A549 (cell line): ENCODE results near the gene FER. TPM values are rescaled to one million over a fixed set of nuclear protein-coding genes. Genes with fewer than 3 reads are reported as not detected.
A peak's percentile ranks its signal among the peaks of the same experiment; 100 is the strongest.

Experiments
- ATAC-seq, 2 experiments: fragments of 200-7000 bp in 1 of 2; fragments of >200 bp in 1 of 2; cut with Nextera tagmentation in 1 of 2; cut with Tn5 transposase in 1 of 2; 3 replicates each; pipeline versions ENCODE4 v1.8.0 to v1.9.1; 2018 to 2020; ENCODE audit warnings: mild to moderate bottlenecking in 1 of 2, moderate library complexity in 1 of 2
- CTCF ChIA-PET: fragments of 300-600 bp; sonication (Branson Sonifier 250); formaldehyde crosslinking; extraction: SDS; loops from one replicate; lab custom pipeline; 2021; ENCODE audit warnings: antibody characterized with exemption, inconsistent platforms; lab: Yijun Ruan, JAX
- POLR2A ChIA-PET: fragments of 350-600 bp; formaldehyde crosslinking; extraction: SDS; loops from one replicate; lab custom pipeline; 2021; ENCODE audit warnings: antibody characterized with exemption, inconsistent platforms; lab: Yijun Ruan, JAX
- DNase-seq, 2 experiments: peaks; one replicate each; pipeline versions ENCODE4 v3.0.0 to v3.0.0-alpha.2; 2011 to 2016; ENCODE audit warnings: low read depth in 1 of 2, low spot score in 1 of 2
- FAIRE-seq: peaks from 2 replicates; lab custom pipeline; 2011; peaks lifted over from hg19 to GRCh38; lab: Jason Lieb, UNC
- H3K27ac ChIP-seq, 2 experiments: fragments of >200 bp; sonication (Bioruptor Twin); formaldehyde crosslinking; 3 replicates each; pipeline ENCODE4 v1.5.1; 2016 to 2017
- H3K4me1 ChIP-seq: fragments of >200 bp; sonication (Bioruptor Twin); formaldehyde crosslinking; 3 replicates; pipeline ENCODE4 v1.6.1; 2016
- H3K4me2 ChIP-seq: fragments of >200 bp; sonication (Bioruptor Twin); formaldehyde crosslinking; 3 replicates; pipeline ENCODE4 v1.6.1; 2016
- H3K4me3 ChIP-seq: fragments of >200 bp; sonication (Bioruptor Twin); formaldehyde crosslinking; 3 replicates; pipeline ENCODE4 v1.5.1; 2016
- H3K9me3 ChIP-seq: fragments of >200 bp; sonication (Bioruptor Twin); formaldehyde crosslinking; 3 replicates; pipeline ENCODE4 v1.6.1; 2016
- BHLHE40 ChIP-seq: IDR thresholded peaks from 2 replicates; pipeline ENCODE4 v1.6.1; 2012; ENCODE audit warnings: low read depth, low read length, inconsistent platforms
- CBX8 ChIP-seq: fragments of 200-600 bp; sonication (generic); IDR thresholded peaks from 2 replicates; pipeline ENCODE4 v1.6.1; 2016
- CEBPB ChIP-seq, 2 experiments: fragments of >200 bp in 1 of 2; sonication (Bioruptor Twin) in 1 of 2; formaldehyde crosslinking in 1 of 2; IDR thresholded peaks; 2 replicates each; pipeline ENCODE4 v1.6.1; 2012 to 2016
- CHD2 ChIP-seq: fragments of 150-350 bp; IDR thresholded peaks from 2 replicates; pipeline ENCODE4 v1.6.1; 2014; ENCODE audit warnings: low read length; ENCODE audit not compliant: partially characterized antibody
- EHF ChIP-seq: fragments of 250-450 bp; sonication (Bioruptor Pico); IDR thresholded peaks from 2 replicates; pipeline ENCODE4 v1.5.0; 2020; ENCODE audit warnings: mild to moderate bottlenecking
- EP300 ChIP-seq, 2 experiments: fragments of >200 bp; sonication (Bioruptor Twin); formaldehyde crosslinking; IDR thresholded peaks; 2 replicates in 1 of 2; 3 replicates in 1 of 2; pipeline ENCODE4 v1.6.1; 2016 to 2017
- FOSL2 ChIP-seq, 2 experiments: fragments of 450-650 bp in 1 of 2; fragments of >200 bp in 1 of 2; sonication (Bioruptor Twin) in 1 of 2; formaldehyde crosslinking; IDR thresholded peaks; 2 replicates each; pipeline versions ENCODE4 v1.5.0 to v1.6.1; 2016 to 2020; ENCODE audit warnings: mild to moderate bottlenecking in 1 of 2, moderate library complexity in 1 of 2
- HDAC2 ChIP-seq: fragments of 200-600 bp; sonication (generic); IDR thresholded peaks from 2 replicates; pipeline ENCODE4 v1.6.1; 2016
- HOXA7 ChIP-seq: fragments of 250-450 bp; sonication (Bioruptor Pico); IDR thresholded peaks from 2 replicates; pipeline ENCODE4 v1.5.0; 2020; ENCODE audit warnings: mild to moderate bottlenecking, moderate library complexity
- HOXB13 ChIP-seq: fragments of 250-450 bp; sonication (Bioruptor Pico); IDR thresholded peaks from 2 replicates; pipeline ENCODE4 v1.5.0; 2020; ENCODE audit warnings: low read depth, mild to moderate bottlenecking, moderate library complexity
- KDM5A ChIP-seq: fragments of 200-600 bp; sonication (generic); IDR thresholded peaks from 2 replicates; pipeline ENCODE4 v1.6.1; 2016; ENCODE audit warnings: antibody characterized with exemption, mild to moderate bottlenecking
- NR3C1 ChIP-seq: fragments of >200 bp; sonication (Bioruptor Twin); formaldehyde crosslinking; IDR thresholded peaks from 3 replicates; pipeline ENCODE4 v1.6.1; 2017
- POLR2A ChIP-seq: IDR thresholded peaks from 2 replicates; pipeline ENCODE4 v1.6.1; 2012; ENCODE audit warnings: mild to moderate bottlenecking, low read length
- RAD21 ChIP-seq, 2 experiments: fragments of >200 bp in 1 of 2; sonication (Bioruptor Twin) in 1 of 2; formaldehyde crosslinking in 1 of 2; IDR thresholded peaks in 1 of 2; conservative IDR thresholded peaks in 1 of 2; 2 replicates in 1 of 2; 3 replicates in 1 of 2; pipeline ENCODE4 v1.6.1; 2012 to 2018; ENCODE audit warnings: inconsistent platforms in 1 of 2
- RCOR1 ChIP-seq: fragments of 150-350 bp; IDR thresholded peaks from 2 replicates; pipeline ENCODE4 v1.6.1; 2014; ENCODE audit warnings: antibody characterized with exemption, low read length, low read depth
- RFX5 ChIP-seq: fragments of 450-650 bp; IDR thresholded peaks from 2 replicates; pipeline ENCODE4 v1.7.1; 2014; ENCODE audit warnings: antibody characterized with exemption, mild to moderate bottlenecking, moderate library complexity
- SREBF2 ChIP-seq: fragments of 450-650 bp; IDR thresholded peaks from 2 replicates; pipeline ENCODE4 v1.6.1; 2014; ENCODE audit warnings: mild to moderate bottlenecking, moderate library complexity
- TFCP2L1 ChIP-seq: fragments of 250-450 bp; sonication (Bioruptor Pico); IDR thresholded peaks from 2 replicates; pipeline ENCODE4 v1.5.0; 2021; ENCODE audit warnings: mild to moderate bottlenecking
- ZC3H11A ChIP-seq: fragments of 450-650 bp; IDR thresholded peaks from 2 replicates; pipeline ENCODE4 v1.6.1; 2014; ENCODE audit warnings: antibody characterized with exemption, mild to moderate bottlenecking
- ZFP36 ChIP-seq: fragments of 450-650 bp; IDR thresholded peaks from 2 replicates; pipeline ENCODE4 v1.6.1; 2014; ENCODE audit warnings: borderline replicate concordance; ENCODE audit not compliant: partially characterized antibody
- WGBS: methylation state at CpG from one replicate; pipeline ENCODE4 v1.1.6; 2017; ENCODE audit errors: missing lambda C conversion rate; 5-methylcytosine and 5-hydroxymethylcytosine counted together
- polyA plus RNA-seq, 4 experiments: library from polyadenylated mRNA; depleted of rRNA in 3 of 4; stranded (reverse); fragments of >200 nt; fragmentation: RNase III in 1 of 4; extraction: RNeasy Plus Mini Kit Qiagen cat#74134 plus additional on column Dnase treatment in 1 of 4; gene quantifications; 2 replicates in 3 of 4; 3 replicates in 1 of 4; pipeline ENCODE4 v1.2.3, GENCODE V29; 2011 to 2017
- TF ChIP-seq, protein P1 (sequence below): fragments of 250-450 bp; sonication (Bioruptor Pico); IDR thresholded peaks from 2 replicates; pipeline ENCODE4 v1.5.0; 2020; ENCODE audit warnings: low read depth, mild to moderate bottlenecking, moderate library complexity
- TF ChIP-seq, protein P2 (sequence below): fragments of >200 bp; sonication (Bioruptor Twin); formaldehyde crosslinking; IDR thresholded peaks from 3 replicates; pipeline ENCODE4 v1.6.1; 2016
- TF ChIP-seq, protein P3 (sequence below): fragments of 150-350 bp; IDR thresholded peaks from 2 replicates; pipeline ENCODE4 v1.6.1; 2014; ENCODE audit warnings: low read depth, mild to moderate bottlenecking, low read length
- TF ChIP-seq, protein P4 (sequence below): IDR thresholded peaks from 2 replicates; pipeline ENCODE4 v1.6.1; 2012
- TF ChIP-seq, protein P5 (sequence below): fragments of >200 bp; sonication (Bioruptor Twin); formaldehyde crosslinking; IDR thresholded peaks from 2 replicates; pipeline ENCODE4 v1.6.1; 2016
- TF ChIP-seq, protein P6 (sequence below): IDR thresholded peaks from 2 replicates; pipeline ENCODE4 v1.6.1; 2012; ENCODE audit warnings: low read depth, borderline replicate concordance
- TF ChIP-seq, protein P7 (sequence below): fragments of 200-600 bp; sonication (generic); IDR thresholded peaks from 2 replicates; pipeline ENCODE4 v1.6.1; 2016; ENCODE audit warnings: antibody characterized with exemption, mild to moderate bottlenecking, moderate library complexity

FER gene
- polyA plus RNA-seq, 2 of the 4 experiments (the other 2 are of a cell fraction), result 3.6 to 12.3 TPM

DNA sequence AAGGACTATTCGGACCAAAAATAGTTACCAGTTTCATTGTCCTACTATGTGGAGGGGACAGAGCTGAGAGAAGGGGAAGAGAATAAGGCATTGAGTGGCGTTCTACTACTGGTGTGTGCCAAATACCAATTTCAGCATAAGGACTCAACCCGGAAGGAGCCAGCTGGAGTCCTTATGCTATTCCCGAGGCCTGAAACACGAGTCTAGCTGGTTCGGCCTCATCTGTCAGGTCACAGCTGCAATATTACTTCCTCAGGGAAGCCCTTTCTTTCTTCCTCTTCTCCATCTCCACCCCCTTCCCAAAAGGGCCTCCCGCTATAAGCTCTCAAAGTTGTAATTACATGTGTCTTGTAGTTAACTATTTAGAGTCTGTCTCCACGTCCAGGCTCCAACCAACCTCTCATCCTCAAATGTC is 20.5 kb upstream of the FER start:
- H3K4me2 ChIP-seq, result peak overlapping the region; percentile 87
- H3K27ac ChIP-seq, result peak overlapping the region; percentile 93 to 96
- 48% methylated on average over 8 of the region's 8 CpGs for WGBS
- FAIRE-seq, result no peak
- H3K4me3 ChIP-seq, result peak overlapping the region; percentile 77
- H3K4me1 ChIP-seq, result peaks cover 12% of the 10 kb centered on the region; the same call in 2 of the 3 replicates
- TF ChIP-seq, protein P1, sequence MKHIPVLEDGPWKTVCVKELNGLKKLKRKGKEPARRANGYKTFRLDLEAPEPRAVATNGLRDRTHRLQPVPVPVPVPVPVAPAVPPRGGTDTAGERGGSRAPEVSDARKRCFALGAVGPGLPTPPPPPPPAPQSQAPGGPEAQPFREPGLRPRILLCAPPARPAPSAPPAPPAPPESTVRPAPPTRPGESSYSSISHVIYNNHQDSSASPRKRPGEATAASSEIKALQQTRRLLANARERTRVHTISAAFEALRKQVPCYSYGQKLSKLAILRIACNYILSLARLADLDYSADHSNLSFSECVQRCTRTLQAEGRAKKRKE (CRISPR knock-in tag), result no peak
- TF ChIP-seq NR3C1, result no peak
- TF ChIP-seq FOSL2 (IDR thresholded peaks at IDR 0.05), result no peak
- TF ChIP-seq FOSL2 (CRISPR knock-in tag; IDR thresholded peaks at IDR 0.05), result no peak
- TF ChIP-seq BHLHE40, result no peak
- TF ChIP-seq ZC3H11A, result no peak
- TF ChIP-seq EP300 (IDR thresholded peaks at IDR 0.05), result no peak
- TF ChIP-seq, protein P2, sequence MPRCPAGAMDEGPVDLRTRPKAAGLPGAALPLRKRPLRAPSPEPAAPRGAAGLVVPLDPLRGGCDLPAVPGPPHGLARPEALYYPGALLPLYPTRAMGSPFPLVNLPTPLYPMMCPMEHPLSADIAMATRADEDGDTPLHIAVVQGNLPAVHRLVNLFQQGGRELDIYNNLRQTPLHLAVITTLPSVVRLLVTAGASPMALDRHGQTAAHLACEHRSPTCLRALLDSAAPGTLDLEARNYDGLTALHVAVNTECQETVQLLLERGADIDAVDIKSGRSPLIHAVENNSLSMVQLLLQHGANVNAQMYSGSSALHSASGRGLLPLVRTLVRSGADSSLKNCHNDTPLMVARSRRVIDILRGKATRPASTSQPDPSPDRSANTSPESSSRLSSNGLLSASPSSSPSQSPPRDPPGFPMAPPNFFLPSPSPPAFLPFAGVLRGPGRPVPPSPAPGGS, result no peak
- no peak for TF ChIP-seq TFCP2L1 (CRISPR knock-in tag)
- no peak for TF ChIP-seq KDM5A
- no peak for TF ChIP-seq RCOR1
- TF ChIP-seq, protein P3, sequence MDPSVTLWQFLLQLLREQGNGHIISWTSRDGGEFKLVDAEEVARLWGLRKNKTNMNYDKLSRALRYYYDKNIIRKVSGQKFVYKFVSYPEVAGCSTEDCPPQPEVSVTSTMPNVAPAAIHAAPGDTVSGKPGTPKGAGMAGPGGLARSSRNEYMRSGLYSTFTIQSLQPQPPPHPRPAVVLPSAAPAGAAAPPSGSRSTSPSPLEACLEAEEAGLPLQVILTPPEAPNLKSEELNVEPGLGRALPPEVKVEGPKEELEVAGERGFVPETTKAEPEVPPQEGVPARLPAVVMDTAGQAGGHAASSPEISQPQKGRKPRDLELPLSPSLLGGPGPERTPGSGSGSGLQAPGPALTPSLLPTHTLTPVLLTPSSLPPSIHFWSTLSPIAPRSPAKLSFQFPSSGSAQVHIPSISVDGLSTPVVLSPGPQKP, result no peak
- TF ChIP-seq SREBF2, result no peak
- TF ChIP-seq, all 56 proteins: peak for 0
- ChIA-PET CTCF (interaction anchor here (0.8 to 1.1 kb wide), 3 partner anchors 10 to 41 kb away, joined by 3 to 4 read pairs (median 3); no protein-coding TSS in a partner anchor), POLR2A (interaction anchor here (0.7 to 2.0 kb wide), 11 partner anchors 9 to 683 kb away, joined by 3 to 47 read pairs (median 5); partner anchors contain the start of genes FER and PJA2)
- ATAC-seq (0 out of 6 replicates have a peak, but pooled peaks of 1 of the 2 experiments have one; percentile 1), DNase-seq (no peak)
- no peaks in the 10 kb centered on the region for H3K9me3 ChIP-seq

DNA sequence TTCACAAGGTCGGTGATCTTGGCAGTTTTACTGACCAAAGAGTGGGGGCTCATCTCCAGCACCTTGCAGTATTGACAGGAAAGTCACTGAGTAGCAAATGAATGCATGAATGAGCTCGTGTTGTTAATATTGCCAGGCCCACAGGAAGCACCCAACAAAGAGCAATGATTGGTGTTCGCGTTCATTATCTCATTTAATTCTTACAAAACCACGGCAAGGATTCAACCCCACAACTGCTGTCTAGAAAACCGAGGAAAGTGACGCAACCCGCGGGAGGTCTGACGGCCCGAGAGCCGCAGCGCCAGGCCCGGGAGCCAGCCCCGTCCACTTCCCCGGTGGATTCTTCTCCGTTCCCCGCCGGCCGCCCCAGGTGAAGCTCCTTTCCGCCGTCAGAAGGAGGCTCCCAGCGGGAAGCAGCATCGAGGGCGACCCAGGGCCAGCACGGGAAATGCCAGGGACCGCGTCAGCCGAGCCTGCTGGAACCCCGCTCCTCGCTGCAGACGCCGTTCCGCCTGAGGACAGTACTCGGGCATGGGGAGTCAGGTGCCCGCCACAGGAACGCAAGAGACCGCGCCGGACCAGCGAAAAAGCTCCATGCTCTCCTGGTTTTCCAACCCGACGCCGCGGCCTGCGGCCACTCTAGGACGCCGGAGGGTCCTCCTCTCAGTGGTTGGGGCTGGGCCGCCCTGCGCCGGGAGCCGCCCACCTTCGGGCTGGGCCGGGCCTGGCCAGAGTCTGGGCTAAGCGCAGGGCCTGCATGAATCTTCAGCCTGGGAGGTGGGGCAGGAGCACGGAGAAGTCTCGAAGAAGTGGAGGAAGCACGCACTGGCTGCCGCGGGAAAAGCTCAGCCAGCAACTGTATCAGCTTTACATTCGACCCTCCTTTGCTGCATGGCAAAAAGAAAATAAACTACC is 19.8 kb upstream of the FER start:
- peak overlapping the region; percentile 93 to 96 for H3K27ac ChIP-seq
- FAIRE-seq (no peak), DNase-seq (peak; percentile 94 to 96), ATAC-seq (peak; percentile 99 to 100)
- CTCF ChIA-PET, result interaction anchor here (0.8 to 1.5 kb wide), 5 partner anchors 11 to 47 kb away, joined by 3 to 4 read pairs (median 3); no protein-coding TSS in a partner anchor
- H3K4me3 ChIP-seq, result peak overlapping the region; percentile 77
- H3K4me1 ChIP-seq, result peaks cover 12% of the 10 kb centered on the region; the same call in 2 of the 3 replicates
- H3K9me3 ChIP-seq, result no peaks in the 10 kb centered on the region
- 2% methylated on average over 33 of the region's 61 CpGs for WGBS
- peak overlapping the region; percentile 87 for H3K4me2 ChIP-seq
- POLR2A ChIA-PET, result interaction anchor here (0.6 to 2.0 kb wide), 15 partner anchors 9 to 682 kb away, joined by 3 to 47 read pairs (median 4); partner anchors contain the start of genes FER and PJA2
- TF ChIP-seq HDAC2 (no peak), EHF (CRISPR knock-in tag) (no peak), RFX5 (no peak), CHD2 (no peak), POLR2A (peak; percentile 82), ZFP36 (no peak), RAD21 (conservative IDR thresholded peaks at IDR 0.05 in 1 of 2, IDR thresholded peaks at IDR 0.05 in 1 of 2) (peak in 1 of 2 experiments; percentile 39; a peak in 4 of 5 replicates), HOXA7 (CRISPR knock-in tag) (no peak), BHLHE40 (no peak), CEBPB (IDR thresholded peaks at IDR 0.05) (peak in 1 of 2 experiments; percentile 69; a peak in 2 of 4 replicates), CBX8 (no peak), HOXB13 (CRISPR knock-in tag) (no peak)
- TF ChIP-seq, protein P4, sequence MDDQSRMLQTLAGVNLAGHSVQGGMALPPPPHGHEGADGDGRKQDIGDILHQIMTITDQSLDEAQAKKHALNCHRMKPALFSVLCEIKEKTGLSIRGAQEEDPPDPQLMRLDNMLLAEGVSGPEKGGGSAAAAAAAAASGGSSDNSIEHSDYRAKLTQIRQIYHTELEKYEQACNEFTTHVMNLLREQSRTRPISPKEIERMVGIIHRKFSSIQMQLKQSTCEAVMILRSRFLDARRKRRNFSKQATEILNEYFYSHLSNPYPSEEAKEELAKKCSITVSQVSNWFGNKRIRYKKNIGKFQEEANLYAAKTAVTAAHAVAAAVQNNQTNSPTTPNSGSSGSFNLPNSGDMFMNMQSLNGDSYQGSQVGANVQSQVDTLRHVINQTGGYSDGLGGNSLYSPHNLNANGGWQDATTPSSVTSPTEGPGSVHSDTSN, result no peak
- TF ChIP-seq, protein P5, sequence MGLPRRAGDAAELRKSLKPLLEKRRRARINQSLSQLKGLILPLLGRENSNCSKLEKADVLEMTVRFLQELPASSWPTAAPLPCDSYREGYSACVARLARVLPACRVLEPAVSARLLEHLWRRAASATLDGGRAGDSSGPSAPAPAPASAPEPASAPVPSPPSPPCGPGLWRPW, result no peak
- TF ChIP-seq, protein P6, sequence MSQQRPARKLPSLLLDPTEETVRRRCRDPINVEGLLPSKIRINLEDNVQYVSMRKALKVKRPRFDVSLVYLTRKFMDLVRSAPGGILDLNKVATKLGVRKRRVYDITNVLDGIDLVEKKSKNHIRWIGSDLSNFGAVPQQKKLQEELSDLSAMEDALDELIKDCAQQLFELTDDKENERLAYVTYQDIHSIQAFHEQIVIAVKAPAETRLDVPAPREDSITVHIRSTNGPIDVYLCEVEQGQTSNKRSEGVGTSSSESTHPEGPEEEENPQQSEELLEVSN, result peak; percentile 87
- TF ChIP-seq, protein P7, sequence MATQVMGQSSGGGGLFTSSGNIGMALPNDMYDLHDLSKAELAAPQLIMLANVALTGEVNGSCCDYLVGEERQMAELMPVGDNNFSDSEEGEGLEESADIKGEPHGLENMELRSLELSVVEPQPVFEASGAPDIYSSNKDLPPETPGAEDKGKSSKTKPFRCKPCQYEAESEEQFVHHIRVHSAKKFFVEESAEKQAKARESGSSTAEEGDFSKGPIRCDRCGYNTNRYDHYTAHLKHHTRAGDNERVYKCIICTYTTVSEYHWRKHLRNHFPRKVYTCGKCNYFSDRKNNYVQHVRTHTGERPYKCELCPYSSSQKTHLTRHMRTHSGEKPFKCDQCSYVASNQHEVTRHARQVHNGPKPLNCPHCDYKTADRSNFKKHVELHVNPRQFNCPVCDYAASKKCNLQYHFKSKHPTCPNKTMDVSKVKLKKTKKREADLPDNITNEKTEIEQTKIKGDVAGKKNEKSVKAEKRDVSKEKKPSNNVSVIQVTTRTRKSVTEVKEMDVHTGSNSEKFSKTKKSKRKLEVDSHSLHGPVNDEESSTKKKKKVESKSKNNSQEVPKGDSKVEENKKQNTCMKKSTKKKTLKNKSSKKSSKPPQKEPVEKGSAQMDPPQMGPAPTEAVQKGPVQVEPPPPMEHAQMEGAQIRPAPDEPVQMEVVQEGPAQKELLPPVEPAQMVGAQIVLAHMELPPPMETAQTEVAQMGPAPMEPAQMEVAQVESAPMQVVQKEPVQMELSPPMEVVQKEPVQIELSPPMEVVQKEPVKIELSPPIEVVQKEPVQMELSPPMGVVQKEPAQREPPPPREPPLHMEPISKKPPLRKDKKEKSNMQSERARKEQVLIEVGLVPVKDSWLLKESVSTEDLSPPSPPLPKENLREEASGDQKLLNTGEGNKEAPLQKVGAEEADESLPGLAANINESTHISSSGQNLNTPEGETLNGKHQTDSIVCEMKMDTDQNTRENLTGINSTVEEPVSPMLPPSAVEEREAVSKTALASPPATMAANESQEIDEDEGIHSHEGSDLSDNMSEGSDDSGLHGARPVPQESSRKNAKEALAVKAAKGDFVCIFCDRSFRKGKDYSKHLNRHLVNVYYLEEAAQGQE, result no peak
